K562 (cell line): ENCODE data around the gene NAT10. TPM values are rescaled to one million over a fixed set of nuclear protein-coding genes. Genes with fewer than 3 reads are reported as not detected.

Source experiments
- ATAC-seq: fragments of 200-7000 bp; cut with Tn5 transposase; 3 replicates; pipeline ENCODE4 v1.9.1; 2020; ENCODE audit warnings: moderate library complexity
- BruUV-seq: library from RNA; stranded (reverse); fragments of 400-500 nt; replicated peaks from 2 replicates; lab custom pipeline; 2021; lab: Mats Ljungman, UMichigan
- CTCF ChIA-PET: fragments of 300-600 bp; formaldehyde crosslinking; extraction: SDS; loops from one replicate; lab custom pipeline; 2021; ENCODE audit warnings: low intra/inter-chr PET ratio; lab: Yijun Ruan, JAX
- POLR2A ChIA-PET: fragments of 300-600, 350-650 bp; sonication (Branson Sonifier 250); formaldehyde crosslinking; extraction: SDS; loops from one replicate; lab custom pipeline; 2021; ENCODE audit warnings: antibody characterized with exemption, inconsistent platforms; lab: Yijun Ruan, JAX
- DNase-seq, 4 experiments: peaks; one replicate each; pipeline versions ENCODE4 v3.0.0 to v3.0.0-alpha.2; 2011 to 2018; ENCODE audit warnings: low spot score in 3 of 4, mixed read lengths in 3 of 4; ENCODE audit errors: extremely low read depth in 1 of 4
- FAIRE-seq: peaks from 2 replicates; lab custom pipeline; 2011; peaks lifted over from hg19 to GRCh38; lab: Jason Lieb, UNC
- H2AFZ ChIP-seq: 2 replicates; pipeline ENCODE4 v1.6.0; 2011; ENCODE audit warnings: low read depth, low read length, control low read depth, inconsistent platforms
- H3K27ac ChIP-seq: fragments of 200-600 bp; 3 replicates; pipeline ENCODE4 v1.8.0; 2011; ENCODE audit warnings: low read depth, mild to moderate bottlenecking, control low read depth, inconsistent platforms, low read length, moderate library complexity, mixed read lengths; ENCODE audit errors: extremely low read depth
- H3K27me3 ChIP-seq, 2 experiments: fragments of 300-600 bp in 1 of 2; 2 replicates in 1 of 2; 3 replicates in 1 of 2; pipeline versions ENCODE4 v1.6.0 to v1.8.0; 2011; ENCODE audit warnings: inconsistent platforms in 2 of 2, low read length in 2 of 2, mild to moderate bottlenecking in 1 of 2, mixed read lengths in 1 of 2, moderate library complexity in 1 of 2; ENCODE audit not compliant: control insufficient read depth in 2 of 2, insufficient read depth in 2 of 2
- H3K36me3 ChIP-seq: fragments of 300-600 bp; 3 replicates; pipeline ENCODE4 v1.8.0; 2011; ENCODE audit warnings: mild to moderate bottlenecking, low read length, inconsistent platforms; ENCODE audit not compliant: control insufficient read depth, insufficient read depth
- H3K4me1 ChIP-seq, 2 experiments: fragments of 200-600 bp in 1 of 2; replicated peaks in 1 of 2; 2 replicates in 1 of 2; 3 replicates in 1 of 2; pipeline versions ENCODE4 v1.5.1 to v1.8.0; 2011; ENCODE audit warnings: inconsistent platforms in 2 of 2, low read length in 2 of 2, mild to moderate bottlenecking in 1 of 2, mixed read lengths in 1 of 2, moderate library complexity in 1 of 2; ENCODE audit not compliant: control insufficient read depth in 2 of 2, insufficient read depth in 2 of 2
- H3K4me2 ChIP-seq: 2 replicates; pipeline ENCODE4 v1.6.1; 2011; ENCODE audit warnings: low read length, control low read depth, inconsistent platforms, mixed read lengths; ENCODE audit not compliant: insufficient read depth
- H3K4me3 ChIP-seq: fragments of 200-600 bp; sonication (generic), shearing (Covaris generic); 2 replicates; pipeline ENCODE4 v1.5.1; 2016; ENCODE audit warnings: control low read depth, inconsistent platforms
- H3K79me2 ChIP-seq: fragments of 200-600 bp; 3 replicates; pipeline ENCODE4 v1.8.0; 2011; ENCODE audit warnings: low read length, inconsistent platforms; ENCODE audit not compliant: control insufficient read depth, insufficient read depth
- H3K9ac ChIP-seq, 2 experiments: 2 replicates each; pipeline versions ENCODE4 v1.6.0 to v1.6.1; 2011; ENCODE audit warnings: low read depth in 2 of 2, low read length in 2 of 2, control low read depth in 1 of 2, inconsistent platforms in 1 of 2, mild to moderate bottlenecking in 1 of 2, mixed read lengths in 1 of 2; ENCODE audit not compliant: insufficient read depth in 1 of 2
- H3K9me1 ChIP-seq: one replicate; pipeline ENCODE4 v1.6.0; 2011; ENCODE audit warnings: inconsistent platforms, mild to moderate bottlenecking, low read length, moderate library complexity; ENCODE audit not compliant: control insufficient read depth, insufficient read depth
- H3K9me3 ChIP-seq: replicated peaks from 2 replicates; pipeline ENCODE4 v1.5.1; 2011; ENCODE audit warnings: low read depth, low read length, inconsistent platforms; ENCODE audit not compliant: control insufficient read depth, insufficient read depth
- H4K20me1 ChIP-seq: replicated peaks from 2 replicates; pipeline ENCODE4 v1.6.1; 2011; ENCODE audit warnings: low read length, inconsistent platforms, mixed read lengths; ENCODE audit not compliant: control insufficient read depth, insufficient read depth
- ARID2 ChIP-seq: fragments of 450-650 bp; IDR thresholded peaks from 2 replicates; pipeline ENCODE4 v1.6.1; 2017; ENCODE audit warnings: antibody characterized with exemption, mild to moderate bottlenecking
- CBX2 ChIP-seq: fragments of 200-600 bp; sonication (generic); IDR thresholded peaks from one replicate; pipeline ENCODE4 v1.6.1; 2012; ENCODE audit warnings: mild to moderate bottlenecking, low read length, inconsistent platforms; ENCODE audit not compliant: insufficient read depth, poor library complexity, severe bottlenecking
- HBP1 ChIP-seq: fragments of 450-650 bp; formaldehyde crosslinking; IDR thresholded peaks from 2 replicates; pipeline ENCODE4 v1.4.0; 2022; ENCODE audit warnings: missing genetic modification characterization
- MCM7 ChIP-seq, 2 experiments: fragments of 450-650 bp; IDR thresholded peaks; 2 replicates each; pipeline ENCODE4 v1.6.1; 2016 to 2018
- NCOA4 ChIP-seq: fragments of 450-650 bp; IDR thresholded peaks from 2 replicates; pipeline ENCODE4 v1.6.1; 2018; ENCODE audit warnings: mild to moderate bottlenecking; ENCODE audit not compliant: partially characterized antibody
- NUFIP1 ChIP-seq: fragments of 450-650 bp; IDR thresholded peaks from 2 replicates; pipeline ENCODE4 v1.6.1; 2018; ENCODE audit not compliant: partially characterized antibody
- PHF21A ChIP-seq: fragments of 450-650 bp; IDR thresholded peaks from 2 replicates; pipeline ENCODE4 v1.6.1; 2017; ENCODE audit warnings: low read depth, borderline replicate concordance
- POLR3A ChIP-seq: IDR thresholded peaks from 2 replicates; pipeline ENCODE4 v1.6.1; 2011; ENCODE audit warnings: borderline replicate concordance, mild to moderate bottlenecking, moderate library complexity; ENCODE audit not compliant: insufficient read length, insufficient read depth; ENCODE audit errors: extremely low read depth
- PRMT5 ChIP-seq: sonication (generic); formaldehyde crosslinking; IDR thresholded peaks from 2 replicates; pipeline ENCODE4 v1.5.0; 2020; ENCODE audit warnings: missing genetic modification reagents
- PRPF4 ChIP-seq: fragments of 200-400 bp; formaldehyde crosslinking; IDR thresholded peaks from one replicate; pipeline ENCODE4 v1.6.1; 2017; ENCODE audit warnings: low read length, low read depth, mild to moderate bottlenecking; ENCODE audit not compliant: insufficient read depth, poor library complexity, severe bottlenecking
- RBM17 ChIP-seq: fragments of 200-400 bp; formaldehyde crosslinking; IDR thresholded peaks from 2 replicates; pipeline ENCODE4 v1.6.1; 2017; ENCODE audit warnings: low read depth, mild to moderate bottlenecking, low read length, borderline replicate concordance
- RUNX1 ChIP-seq: sonication (generic); IDR thresholded peaks from 2 replicates; pipeline ENCODE4 v1.6.1; 2016; ENCODE audit warnings: antibody characterized with exemption, low read depth
- SRF ChIP-seq, 2 experiments: fragments of 250-450, 450-650 bp in 1 of 2; sonication (Bioruptor Pico) in 1 of 2; sonication (generic) in 1 of 2; formaldehyde crosslinking; IDR thresholded peaks; 2 replicates each; pipeline versions ENCODE4 v1.5.0 to v1.5.1; 2020 to 2022; ENCODE audit warnings: mild to moderate bottlenecking in 1 of 2, missing genetic modification reagents in 1 of 2
- TEAD2 ChIP-seq: fragments of 450-650 bp; IDR thresholded peaks from 2 replicates; pipeline ENCODE4 v1.6.1; 2016; ENCODE audit warnings: missing genetic modification characterization, control low read depth, missing compliant biosample characterization
- USF1 ChIP-seq: sonication (generic); formaldehyde crosslinking; IDR thresholded peaks from 2 replicates; pipeline ENCODE4 v1.9.0; 2022; ENCODE audit warnings: mild to moderate bottlenecking, missing genetic modification reagents
- ZC3H8 ChIP-seq: fragments of 450-650 bp; IDR thresholded peaks from 2 replicates; pipeline ENCODE4 v1.6.1; 2017
- ZNF280A ChIP-seq: fragments of 450-650 bp; IDR thresholded peaks from 2 replicates; pipeline ENCODE4 v1.6.1; 2018; ENCODE audit warnings: mild to moderate bottlenecking, low read depth; ENCODE audit not compliant: partially characterized antibody
- ZNF444 ChIP-seq: fragments of 250-450 bp; sonication (Bioruptor Pico); IDR thresholded peaks from 2 replicates; pipeline ENCODE4 v1.4.0; 2020; ENCODE audit warnings: mild to moderate bottlenecking, moderate library complexity
- ZNF551 ChIP-seq: fragments of 250-450 bp; sonication (Bioruptor Pico); IDR thresholded peaks from 2 replicates; pipeline ENCODE4 v1.5.0; 2021; ENCODE audit warnings: mild to moderate bottlenecking, moderate library complexity
- WGBS: fragments of 100-300 bp; shearing (Covaris generic); methylation state at CpG from one replicate; pipeline ENCODE4 v1.1.6; 2016; ENCODE audit warnings: low coverage, mixed read lengths; ENCODE audit not compliant: insufficient coverage; ENCODE audit errors: missing lambda C conversion rate; 5-methylcytosine and 5-hydroxymethylcytosine counted together
- in situ Hi-C: fragments of 300-500 bp; cut with MboI; formaldehyde crosslinking; loops from 4 replicates; pipeline ENCODE4 v1.15.0; 2018; ENCODE audit warnings: inconsistent platforms, mixed read lengths
- intact Hi-C: fragments of 100-400 bp; cut with micrococcal nuclease; formaldehyde crosslinking; loops from 2 replicates; pipeline ENCODE4 v1.14.2; 2022
- polyA plus RNA-seq, 8 experiments: library from polyadenylated mRNA; depleted of rRNA in 4 of 8; stranded (reverse) in 5 of 8; unstranded in 3 of 8; fragments of >200 nt; fragmentation: Nextera tagmentation in 2 of 8; fragmentation: Illumina TruSeq in 1 of 8; extraction: Ambion mirVana in 2 of 8; extraction: Trizol in 1 of 8; gene quantifications; 2 replicates each; pipeline versions ENCODE4 v1.2.1 to v1.2.3, GENCODE V29; 2011 to 2014; ENCODE audit warnings: inconsistent platforms in 1 of 8, missing spikeins in 1 of 8
- total RNA-seq, 7 experiments: library from RNA; depleted of rRNA in 6 of 7; stranded (reverse); fragments of >200 nt in 6 of 7; fragmentation: Illumina TruSeq in 2 of 7; extraction: Trizol in 2 of 7; gene quantifications; 2 replicates each; pipeline versions ENCODE4 v1.2.1 to v1.2.3, GENCODE V29; 2011 to 2021; ENCODE audit warnings: low replicate concordance in 1 of 7

Gene NAT10
- total and polyA plus RNA-seq, 9 of the 15 experiments (the other 6 are each of a cell fraction or from before 2014, with no cell fraction given), result 55.4 to 125 (median 86.3) TPM

- H3K4me3 ChIP-seq, result no peak overlapping the region
- no peak for TF ChIP-seq PRMT5 (CRISPR knock-in tag)
- no peak for TF ChIP-seq USF1 (CRISPR knock-in tag)
- no peak for TF ChIP-seq TEAD2 (tag)
- no peak for TF ChIP-seq ZNF280A
- TF ChIP-seq POLR3A, result no peak
- TF ChIP-seq ARID2, result no peak
- no peak for TF ChIP-seq HBP1 (CRISPR knock-in tag)
- TF ChIP-seq ZC3H8, result no peak
- TF ChIP-seq PRPF4, result no peak
- TF ChIP-seq RBM17, result no peak
- TF ChIP-seq SRF (CRISPR knock-in tag; IDR thresholded peaks at IDR 0.05), result no peak
- TF ChIP-seq RUNX1, result no peak
- no peak for TF ChIP-seq CBX2
- no peak for TF ChIP-seq NCOA4
- TF ChIP-seq NUFIP1, result no peak
- TF ChIP-seq MCM7 (IDR thresholded peaks at IDR 0.05), result no peak
- no peak for TF ChIP-seq ZNF551 (CRISPR knock-in tag)
- TF ChIP-seq ZNF444, result no peak
- TF ChIP-seq PHF21A, result no peak
These were observed 6.4 kb downstream of the NAT10 start for GRCh38 chr11:34111722-34112270.

More at GRCh38 chr11:34111722-34112270, 6.4 kb downstream of the NAT10 start:
- ATAC-seq, result no peak
- H2AFZ ChIP-seq, result no peak overlapping the region
- no peak for DNase-seq
- POLR2A ChIA-PET, result interaction anchor here (0.6 to 0.9 kb wide), 2 partner anchors 14 to 207 kb away, joined by 3 to 4 read pairs; no protein-coding TSS in a partner anchor
- in situ Hi-C loops (no loop called here), intact Hi-C loops (no loop called here)
- H3K79me2 ChIP-seq, result peaks cover 42% of the 10 kb centered on the region
- H3K9me3 ChIP-seq, result no peaks in the 10 kb centered on the region
- no peak overlapping the region for H3K4me2 ChIP-seq
- peaks cover 94% of the 10 kb centered on the region for H3K36me3 ChIP-seq
- H3K4me1 ChIP-seq, result peaks cover 0 to 3% of the 10 kb centered on the region in 2 experiments; a peak in 2 of 5 replicates
- no peaks in the 10 kb centered on the region for H3K27me3 ChIP-seq
- WGBS, result 95% methylated on average over 6 of the region's 6 CpGs
- no TSS peak for BruUV-seq
- 0 out of 2 replicates have a peak, but pooled peaks cover 4% of the 10 kb centered on the region for H4K20me1 ChIP-seq
- FAIRE-seq, result no peak
- no peak overlapping the region for H3K9ac ChIP-seq
- no peak overlapping the region for H3K27ac ChIP-seq
- no peaks in the 10 kb centered on the region for H3K9me1 ChIP-seq
- CTCF ChIA-PET, result no interaction called here
